Stimulated activated effector memory CD8-positive, alpha-beta T cell treated with anti-CD3 and anti-CD28 coated beads, Interleukin-12 subunit alpha, Interleukin-12 subunit beta, amount 100 ng/mL, for 72 hours (primary cell): ENCODE results near the gene CENPE.

Experiments
- ATAC-seq: fragments of 150-1000 bp; cut with Tn5 transposase; 2 replicates; pipeline ENCODE4 v1.10.0; 2021
- DNase-seq, 2 donors: peaks; one replicate each; pipeline ENCODE4 v3.0.0; 2021 to 2022; ENCODE audit warnings: low spot score in 2 of 2
- H3K27ac Mint-ChIP-seq: one replicate; pipeline ENCODE4 v1.8.0; 2022; ENCODE audit warnings: mild to moderate bottlenecking, mixed read lengths
- H3K36me3 Mint-ChIP-seq: one replicate; pipeline ENCODE4 v1.8.0; 2022; ENCODE audit warnings: mild to moderate bottlenecking, mixed read lengths
- H3K4me1 Mint-ChIP-seq: one replicate; pipeline ENCODE4 v1.8.0; 2022; ENCODE audit warnings: mixed read lengths
- H3K4me3 Mint-ChIP-seq: one replicate; pipeline ENCODE4 v1.8.0; 2022; ENCODE audit warnings: mild to moderate bottlenecking, mixed read lengths
- H3K9me3 Mint-ChIP-seq: one replicate; pipeline ENCODE4 v1.8.0; 2022; ENCODE audit warnings: mixed read lengths

CENPE gene

GRCh38 chr4:103158760-103159159, 39.4 kb downstream of the CENPE start:
- Mint-ChIP-seq H3K27ac (no peak overlapping the region), H3K36me3 (peaks cover 9% of the 10 kb centered on the region), H3K4me3 (no peak overlapping the region)

DNA sequence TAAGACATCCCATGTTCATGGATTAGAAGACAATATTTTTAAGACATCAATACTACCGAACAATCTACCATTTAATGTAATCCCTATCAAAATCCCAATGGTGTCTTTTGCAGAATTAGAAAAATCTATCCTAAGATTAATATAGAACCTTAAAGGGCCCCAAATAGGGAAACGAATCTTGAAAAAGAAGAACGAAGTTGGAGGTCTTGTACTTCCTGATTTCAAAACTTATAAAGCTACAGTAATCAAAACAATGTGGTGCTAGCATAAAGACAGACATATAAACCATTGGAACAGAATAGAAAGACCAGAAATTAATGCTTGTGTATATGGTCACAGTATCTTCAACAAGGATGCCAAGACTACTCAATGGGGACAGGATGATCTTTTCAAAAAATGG, 42.0 kb downstream of the CENPE start:
- Mint-ChIP-seq H3K4me3 (no peak overlapping the region), H3K4me1 (no peaks in the 10 kb centered on the region), H3K9me3 (no peaks in the 10 kb centered on the region), H3K36me3 (peaks cover 9% of the 10 kb centered on the region), H3K27ac (no peak overlapping the region)
- DNase-seq (no peak), ATAC-seq (no peak)

More at GRCh38 chr4:103158760-103159159, 39.4 kb downstream of the CENPE start:
- Mint-ChIP-seq H3K4me1 (no peaks in the 10 kb centered on the region), H3K9me3 (no peaks in the 10 kb centered on the region)
- ATAC-seq: no peak
- DNase-seq: no peak

DNA sequence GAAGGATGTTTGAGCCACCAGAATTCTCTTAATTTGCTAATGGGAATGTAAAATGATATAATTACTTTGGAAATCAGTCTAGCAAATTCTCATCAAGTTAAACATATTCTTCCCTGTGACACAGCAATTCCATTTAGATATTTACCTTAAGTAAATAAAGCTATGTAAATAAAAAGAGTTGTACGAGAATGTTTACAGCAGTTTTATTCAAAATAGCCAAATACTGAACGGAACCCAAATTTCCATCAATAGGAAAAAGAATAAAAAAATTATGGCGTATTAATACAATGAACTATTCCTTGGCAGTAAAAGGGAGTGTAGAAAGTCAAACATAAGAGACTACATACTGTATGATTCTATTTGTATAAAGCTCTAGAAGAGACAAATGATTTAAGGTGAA, 45.8 kb downstream of the CENPE start:
- Mint-ChIP-seq H3K4me1 (no peaks in the 10 kb centered on the region), H3K27ac (no peak overlapping the region), H3K4me3 (no peak overlapping the region), H3K9me3 (no peaks in the 10 kb centered on the region), H3K36me3 (peaks cover 20% of the 10 kb centered on the region)
- DNase-seq: no peak
- ATAC-seq: no peak

DNA sequence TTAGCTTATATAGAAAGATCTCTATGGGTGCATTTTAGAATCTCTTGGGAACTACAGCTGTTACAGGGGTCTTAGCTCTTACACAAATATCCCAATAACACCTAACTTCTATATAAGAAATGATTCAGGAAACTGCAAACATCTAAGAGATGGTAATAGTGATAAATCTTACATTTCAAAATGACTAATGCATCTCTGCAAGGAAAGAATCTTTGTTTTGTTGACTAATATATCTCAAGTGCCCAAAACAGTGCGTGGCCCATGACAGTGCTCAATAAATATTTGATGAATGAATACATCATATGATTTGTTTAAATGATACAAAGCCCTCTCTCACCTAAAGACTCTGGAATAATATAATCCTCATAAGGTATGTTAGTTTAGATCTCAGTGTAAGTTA, 47.5 kb downstream of the CENPE start:
- H3K27ac Mint-ChIP-seq: no peak overlapping the region
- H3K9me3 Mint-ChIP-seq: no peaks in the 10 kb centered on the region
- ATAC-seq: no peak
- H3K4me3 Mint-ChIP-seq: no peak overlapping the region
- peaks cover 11% of the 10 kb centered on the region for H3K36me3 Mint-ChIP-seq
- DNase-seq: no peak
- no peaks in the 10 kb centered on the region for H3K4me1 Mint-ChIP-seq

DNA sequence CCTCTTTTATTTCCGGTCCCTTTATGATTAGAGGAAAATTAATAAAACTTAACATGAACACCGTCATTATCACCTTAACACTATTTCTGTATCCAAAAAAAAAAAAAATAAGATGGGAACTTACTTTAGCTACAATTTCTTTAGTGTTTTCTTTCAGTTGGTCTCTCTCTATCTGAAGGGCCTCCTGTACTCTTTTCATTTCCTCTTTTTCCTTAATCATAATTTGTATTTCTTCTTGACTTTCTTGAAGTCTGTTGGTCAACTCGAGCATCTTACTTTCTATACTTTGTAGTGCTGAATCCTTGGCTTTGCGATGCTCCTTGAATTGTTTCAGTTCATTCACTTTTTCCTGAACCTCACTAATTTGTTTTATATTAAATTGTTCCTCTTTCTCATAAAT, 53.2 kb downstream of the CENPE start:
- Mint-ChIP-seq H3K9me3 (no peaks in the 10 kb centered on the region), H3K4me3 (no peak overlapping the region), H3K27ac (no peak overlapping the region), H3K36me3 (peaks cover 17% of the 10 kb centered on the region), H3K4me1 (no peaks in the 10 kb centered on the region)
- ATAC-seq (no peak), DNase-seq (no peak)

- H3K4me3 Mint-ChIP-seq: no peak overlapping the region
Measured at GRCh38 chr4:103137446-103137827, 60.7 kb downstream of the CENPE start.

DNA sequence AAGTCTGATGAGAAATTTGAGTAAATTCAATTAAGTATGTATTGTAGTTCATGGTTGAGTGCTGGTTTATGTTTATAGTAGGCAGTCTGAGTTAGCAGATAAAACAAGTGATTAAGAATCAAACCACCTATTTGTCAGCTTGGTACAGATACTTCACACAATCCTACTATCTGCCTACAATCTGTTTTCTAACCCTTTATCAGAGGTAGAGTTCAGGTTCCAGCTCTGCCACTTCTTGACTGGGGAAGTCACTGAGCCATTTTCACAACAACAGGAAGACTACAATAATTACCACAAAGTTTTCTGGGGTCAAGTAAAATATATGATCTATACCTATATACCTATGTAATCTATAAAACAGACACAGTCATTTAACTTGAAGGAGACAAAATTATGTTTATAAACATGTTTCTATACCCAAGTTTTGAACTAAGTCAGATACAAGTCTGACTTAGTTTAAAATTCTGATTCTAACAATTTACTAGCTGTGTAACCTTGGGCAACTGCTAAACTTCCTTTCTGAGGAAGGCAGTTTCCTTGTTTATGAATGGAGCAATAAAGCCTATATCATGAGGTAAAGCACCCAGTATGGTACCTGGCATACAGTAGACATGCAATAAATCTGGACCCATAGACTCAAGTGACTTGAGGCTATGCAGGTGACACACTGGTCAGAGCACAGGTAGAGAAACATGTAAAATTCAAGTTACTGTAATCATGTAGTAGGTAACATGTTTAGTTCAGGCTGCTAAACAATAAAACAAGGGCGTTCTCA, 61.3 kb downstream of the CENPE start:
- no peak for ATAC-seq
- H3K27ac Mint-ChIP-seq: no peak overlapping the region
- no peak overlapping the region for H3K4me3 Mint-ChIP-seq
- H3K9me3 Mint-ChIP-seq: no peaks in the 10 kb centered on the region
- H3K4me1 Mint-ChIP-seq: no peaks in the 10 kb centered on the region
- peaks cover 17% of the 10 kb centered on the region for H3K36me3 Mint-ChIP-seq
- DNase-seq: no peak

More at GRCh38 chr4:103137446-103137827, 60.7 kb downstream of the CENPE start:
- no peak for DNase-seq
- no peak overlapping the region for H3K27ac Mint-ChIP-seq
- ATAC-seq: no peak
- peaks cover 17% of the 10 kb centered on the region for H3K36me3 Mint-ChIP-seq
- no peaks in the 10 kb centered on the region for H3K4me1 Mint-ChIP-seq
- H3K9me3 Mint-ChIP-seq: no peaks in the 10 kb centered on the region

GRCh38 chr4:103129174-103129573, 69.0 kb downstream of the CENPE start:
- no peak overlapping the region for H3K27ac Mint-ChIP-seq

GRCh38 chr4:103126126-103126525, 72.0 kb downstream of the CENPE start:
- Mint-ChIP-seq H3K36me3 (peaks cover 13% of the 10 kb centered on the region), H3K9me3 (peaks cover 13% of the 10 kb centered on the region), H3K4me3 (no peak overlapping the region), H3K27ac (no peak overlapping the region), H3K4me1 (no peaks in the 10 kb centered on the region)
- ATAC-seq (no peak), DNase-seq (no peak)

More at GRCh38 chr4:103129174-103129573, 69.0 kb downstream of the CENPE start:
- DNase-seq (no peak), ATAC-seq (no peak)
- Mint-ChIP-seq H3K36me3 (peaks cover 19% of the 10 kb centered on the region), H3K9me3 (peaks cover 13% of the 10 kb centered on the region), H3K4me1 (no peaks in the 10 kb centered on the region), H3K4me3 (no peak overlapping the region)

DNA sequence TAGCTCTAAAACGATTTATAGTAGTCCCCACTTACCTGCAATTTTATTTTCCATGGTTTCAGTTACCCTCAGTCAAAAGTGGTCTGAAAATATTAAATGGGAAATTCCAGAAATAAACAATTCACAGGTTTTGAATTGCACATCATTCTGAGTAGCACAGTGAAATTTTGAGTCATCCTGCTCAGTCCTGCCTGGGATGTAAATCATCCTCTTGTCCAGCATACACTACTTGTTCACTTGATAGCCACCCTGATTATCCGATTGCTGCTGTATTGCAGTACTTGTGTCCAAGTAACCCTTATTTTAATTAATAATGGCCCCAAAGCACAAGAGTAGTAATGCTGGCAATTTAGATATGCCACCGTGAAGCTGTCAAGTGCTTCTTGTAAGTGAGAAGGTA, 75.0 kb downstream of the CENPE start:
- no peaks in the 10 kb centered on the region for H3K4me1 Mint-ChIP-seq
- no peak overlapping the region for H3K4me3 Mint-ChIP-seq
- peaks cover 9% of the 10 kb centered on the region for H3K9me3 Mint-ChIP-seq
- H3K27ac Mint-ChIP-seq: no peak overlapping the region
- ATAC-seq (no peak), DNase-seq (no peak)
- H3K36me3 Mint-ChIP-seq: peaks cover 9% of the 10 kb centered on the region

- Mint-ChIP-seq H3K4me1 (no peaks in the 10 kb centered on the region), H3K27ac (no peak overlapping the region), H3K36me3 (no peaks in the 10 kb centered on the region), H3K4me3 (no peak overlapping the region), H3K9me3 (no peaks in the 10 kb centered on the region)
- DNase-seq: no peak
- no peak for ATAC-seq
Measured at GRCh38 chr4:103118166-103118565, 80.0 kb downstream of the CENPE start.

GRCh38 chr4:103111598-103111997, 86.5 kb downstream of the CENPE start:
- ATAC-seq (no peak), DNase-seq (no peak)
- no peak overlapping the region for H3K4me3 Mint-ChIP-seq

GRCh38 chr4:103108542-103108941, 89.6 kb downstream of the CENPE start:
- DNase-seq: no peak
- no peak for ATAC-seq
- no peaks in the 10 kb centered on the region for H3K36me3 Mint-ChIP-seq
- H3K27ac Mint-ChIP-seq: no peak overlapping the region
- no peaks in the 10 kb centered on the region for H3K9me3 Mint-ChIP-seq
- no peak overlapping the region for H3K4me3 Mint-ChIP-seq
- no peaks in the 10 kb centered on the region for H3K4me1 Mint-ChIP-seq

More at GRCh38 chr4:103111598-103111997, 86.5 kb downstream of the CENPE start:
- Mint-ChIP-seq H3K4me1 (no peaks in the 10 kb centered on the region), H3K36me3 (no peaks in the 10 kb centered on the region), H3K27ac (no peak overlapping the region), H3K9me3 (no peaks in the 10 kb centered on the region)

GRCh38 chr4:103105558-103106356, 92.4 kb downstream of the CENPE start:
- Mint-ChIP-seq H3K4me3 (no peak overlapping the region), H3K36me3 (no peaks in the 10 kb centered on the region), H3K27ac (no peak overlapping the region), H3K9me3 (no peaks in the 10 kb centered on the region), H3K4me1 (no peaks in the 10 kb centered on the region)
- ATAC-seq (no peak), DNase-seq (no peak)

GRCh38 chr4:103104886-103105285, 93.3 kb downstream of the CENPE start:
- ATAC-seq: no peak
- no peaks in the 10 kb centered on the region for H3K36me3 Mint-ChIP-seq
- H3K4me1 Mint-ChIP-seq: peaks cover under 1% of the 10 kb centered on the region
- no peak overlapping the region for H3K4me3 Mint-ChIP-seq
- no peaks in the 10 kb centered on the region for H3K9me3 Mint-ChIP-seq
- no peak overlapping the region for H3K27ac Mint-ChIP-seq
- no peak for DNase-seq

- Mint-ChIP-seq H3K4me3 (no peak overlapping the region), H3K27ac (no peak overlapping the region), H3K36me3 (no peaks in the 10 kb centered on the region), H3K4me1 (peaks cover 23% of the 10 kb centered on the region), H3K9me3 (no peaks in the 10 kb centered on the region)
- ATAC-seq: no peak
- no peak for DNase-seq
Measured at GRCh38 chr4:103100691-103101090, 97.5 kb downstream of the CENPE start.
